Natural killer cell (primary cell): Measurements from ENCODE around the gene ST6GALNAC6. TPM values are rescaled to one million over a fixed set of nuclear protein-coding genes. Genes with fewer than 3 reads are reported as not detected.
"Not testable (repeated sequence)": the region's sequence is repeated elsewhere in the genome, so short reads cannot be mapped to it uniquely, and the experiment has no call there.

Source experiments
- ATAC-seq, 3 donors: fragments of 150-1000 bp in 2 of 3; fragments of 200-7000 bp in 1 of 3; cut with Tn5 transposase; 1 replicate in 1 of 3; 2 replicates in 2 of 3; pipeline ENCODE4 v1.10.0; 2021; ENCODE audit warnings: mild to moderate bottlenecking in 2 of 3, moderate library complexity in 2 of 3
- DNase-seq, 2 donors: peaks; one replicate each; pipeline versions ENCODE4 v3.0.0 to v3.0.0-alpha.2; 2013 to 2021; ENCODE audit warnings: mixed read lengths in 1 of 2
- H3K27ac ChIP-seq: one replicate; pipeline ENCODE4 v1.5.1; 2013; ENCODE audit warnings: mild to moderate bottlenecking, low read length
- H3K27me3 ChIP-seq: one replicate; pipeline ENCODE4 v1.6.1; 2013; ENCODE audit warnings: low read length; ENCODE audit not compliant: control insufficient read depth, insufficient read depth
- H3K36me3 ChIP-seq: one replicate; pipeline ENCODE4 v1.6.1; 2013; ENCODE audit warnings: low read length; ENCODE audit not compliant: control insufficient read depth, insufficient read depth
- H3K4me1 ChIP-seq: one replicate; pipeline ENCODE4 v1.6.1; 2013; ENCODE audit warnings: low read length; ENCODE audit not compliant: control insufficient read depth, insufficient read depth
- H3K4me3 ChIP-seq: one replicate; pipeline ENCODE4 v1.5.1; 2013; ENCODE audit warnings: low read length
- H3K9me3 ChIP-seq: one replicate; pipeline ENCODE4 v1.6.1; 2013; ENCODE audit warnings: low read length; ENCODE audit not compliant: control insufficient read depth, insufficient read depth
- H3K27ac Mint-ChIP-seq, 2 donors: one replicate each; pipeline ENCODE4 v1.8.0; 2022; ENCODE audit warnings: mild to moderate bottlenecking in 2 of 2, mixed read lengths in 2 of 2, moderate library complexity in 1 of 2
- H3K27me3 Mint-ChIP-seq, 2 donors: one replicate each; pipeline ENCODE4 v1.8.0; 2022; ENCODE audit warnings: low read depth in 2 of 2, mixed read lengths in 2 of 2
- H3K36me3 Mint-ChIP-seq: one replicate; pipeline ENCODE4 v1.8.0; 2022; ENCODE audit warnings: mixed read lengths
- H3K4me1 Mint-ChIP-seq, 2 donors: one replicate each; pipeline ENCODE4 v1.8.0; 2022; ENCODE audit warnings: mixed read lengths in 2 of 2
- H3K4me3 Mint-ChIP-seq: one replicate; pipeline ENCODE4 v1.8.0; 2022; ENCODE audit warnings: mild to moderate bottlenecking, moderate library complexity, mixed read lengths
- H3K9me3 Mint-ChIP-seq, 2 donors: one replicate each; pipeline ENCODE4 v1.8.0; 2022; ENCODE audit warnings: mixed read lengths in 2 of 2
- WGBS: methylation state at CpG from one replicate; pipeline ENCODE4 v1.1.7; 2013; ENCODE audit warnings: missing lambda C conversion rate; ENCODE audit not compliant: insufficient coverage; 5-methylcytosine and 5-hydroxymethylcytosine counted together
- intact Hi-C: fragments of 100-400 bp; cut with micrococcal nuclease; formaldehyde crosslinking; loops from one replicate; pipeline ENCODE4 v1.14.2; 2022
- total RNA-seq, 4 donors: library from RNA; stranded (reverse); fragments of 120-200 nt in 1 of 4; gene quantifications; one replicate each; pipeline versions ENCODE4 v1.2.3 to v1.2.4, GENCODE V29; 2013 to 2022
- TF ChIP-seq, protein P1 (sequence below): fragments of 200-600 bp; IDR thresholded peaks from one replicate; pipeline ENCODE4 v1.8.0; 2022; ENCODE audit warnings: antibody characterized with exemption

Gene ST6GALNAC6
- total RNA-seq, 3 donors from 2014 or later (not counting 1 experiment from before 2014, with no cell fraction given), result 120 to 148 (median 127) TPM

DNA sequence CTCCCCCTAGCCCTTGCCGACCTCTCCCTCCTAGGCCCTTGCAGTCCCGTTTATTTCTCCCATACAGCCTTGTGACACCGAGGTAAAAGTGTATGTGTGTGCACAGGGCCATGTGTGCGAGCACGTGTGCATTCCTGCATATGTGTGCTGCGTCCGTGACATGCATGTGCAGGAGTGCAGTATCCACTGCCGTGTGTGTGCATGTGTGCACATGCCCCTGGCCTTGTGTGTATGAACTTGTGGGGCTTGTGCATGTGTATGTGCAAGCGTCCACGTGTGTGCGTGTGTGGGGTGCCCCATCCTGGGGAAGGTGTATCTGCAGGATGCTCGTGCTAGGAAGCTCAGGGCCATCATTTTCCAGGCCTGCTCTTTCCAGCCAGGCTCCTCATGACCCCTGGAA is 28.5 kb downstream of the ST6GALNAC6 start:
- 96% methylated on average over 12 of the region's 12 CpGs for WGBS
- intact Hi-C loops, result loop anchor here (2.0 kb wide), 1 partner anchor 136 kb away; the partner anchor contains the start of gene TOR2A
- H3K4me3 Mint-ChIP-seq, result no peak overlapping the region
- no peak for ATAC-seq
- H3K27ac Mint-ChIP-seq, result peak overlapping the region in 1 of 2 donors; percentile 65
- Histone ChIP-seq H3K4me1 (peaks cover 12% of the 10 kb centered on the region), H3K36me3 (no peaks in the 10 kb centered on the region), H3K9me3 (no peaks in the 10 kb centered on the region), H3K27ac (no peak overlapping the region), H3K4me3 (no peak overlapping the region), H3K27me3 (no peaks in the 10 kb centered on the region)
- H3K27me3 Mint-ChIP-seq, result no peaks in the 10 kb centered on the region
- TF ChIP-seq, protein P1, sequence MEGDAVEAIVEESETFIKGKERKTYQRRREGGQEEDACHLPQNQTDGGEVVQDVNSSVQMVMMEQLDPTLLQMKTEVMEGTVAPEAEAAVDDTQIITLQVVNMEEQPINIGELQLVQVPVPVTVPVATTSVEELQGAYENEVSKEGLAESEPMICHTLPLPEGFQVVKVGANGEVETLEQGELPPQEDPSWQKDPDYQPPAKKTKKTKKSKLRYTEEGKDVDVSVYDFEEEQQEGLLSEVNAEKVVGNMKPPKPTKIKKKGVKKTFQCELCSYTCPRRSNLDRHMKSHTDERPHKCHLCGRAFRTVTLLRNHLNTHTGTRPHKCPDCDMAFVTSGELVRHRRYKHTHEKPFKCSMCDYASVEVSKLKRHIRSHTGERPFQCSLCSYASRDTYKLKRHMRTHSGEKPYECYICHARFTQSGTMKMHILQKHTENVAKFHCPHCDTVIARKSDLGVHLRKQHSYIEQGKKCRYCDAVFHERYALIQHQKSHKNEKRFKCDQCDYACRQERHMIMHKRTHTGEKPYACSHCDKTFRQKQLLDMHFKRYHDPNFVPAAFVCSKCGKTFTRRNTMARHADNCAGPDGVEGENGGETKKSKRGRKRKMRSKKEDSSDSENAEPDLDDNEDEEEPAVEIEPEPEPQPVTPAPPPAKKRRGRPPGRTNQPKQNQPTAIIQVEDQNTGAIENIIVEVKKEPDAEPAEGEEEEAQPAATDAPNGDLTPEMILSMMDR, result no peak
- no peaks in the 10 kb centered on the region for H3K36me3 Mint-ChIP-seq
- H3K9me3 Mint-ChIP-seq, result no peaks in the 10 kb centered on the region
- peaks cover 0 to 1% of the 10 kb centered on the region in 2 donors for H3K4me1 Mint-ChIP-seq
- no peak for DNase-seq

DNA sequence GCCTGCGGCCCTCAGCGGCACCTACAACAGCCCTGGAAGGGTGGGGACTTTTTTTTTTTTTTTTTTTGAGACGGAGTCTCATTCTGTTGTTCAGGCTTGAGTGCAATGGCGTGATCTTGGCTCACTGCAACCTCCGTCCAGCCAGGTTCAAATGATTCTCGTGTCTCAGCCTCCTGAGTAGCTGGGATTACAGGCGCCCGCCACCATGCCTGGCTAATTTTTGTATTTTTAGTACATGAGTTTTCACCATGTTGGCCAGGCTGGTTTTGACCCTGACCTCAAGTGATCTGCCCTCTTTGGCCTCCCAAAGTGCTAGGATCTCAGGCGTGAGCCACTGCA is 29.3 kb downstream of the ST6GALNAC6 start:
- H3K27me3 Mint-ChIP-seq, H3K4me3 Mint-ChIP-seq, H3K36me3 ChIP-seq, H3K27ac ChIP-seq, H3K9me3 Mint-ChIP-seq, H3K4me3 ChIP-seq, H3K4me1 Mint-ChIP-seq, DNase-seq, H3K36me3 Mint-ChIP-seq, ATAC-seq, H3K27me3 ChIP-seq, H3K9me3 ChIP-seq: not testable (repeated sequence)
- intact Hi-C loops, result loop anchor here (2.0 kb wide), 1 partner anchor 135 kb away; the partner anchor contains the start of gene TOR2A
- 62% methylated on average over 9 of the region's 9 CpGs for WGBS
- TF ChIP-seq, protein P1, result peak; percentile 64
- H3K27ac Mint-ChIP-seq, result peak overlapping the region in 1 of 2 donors; percentile 56
- H3K4me1 ChIP-seq, result peaks cover 18% of the 10 kb centered on the region

DNA sequence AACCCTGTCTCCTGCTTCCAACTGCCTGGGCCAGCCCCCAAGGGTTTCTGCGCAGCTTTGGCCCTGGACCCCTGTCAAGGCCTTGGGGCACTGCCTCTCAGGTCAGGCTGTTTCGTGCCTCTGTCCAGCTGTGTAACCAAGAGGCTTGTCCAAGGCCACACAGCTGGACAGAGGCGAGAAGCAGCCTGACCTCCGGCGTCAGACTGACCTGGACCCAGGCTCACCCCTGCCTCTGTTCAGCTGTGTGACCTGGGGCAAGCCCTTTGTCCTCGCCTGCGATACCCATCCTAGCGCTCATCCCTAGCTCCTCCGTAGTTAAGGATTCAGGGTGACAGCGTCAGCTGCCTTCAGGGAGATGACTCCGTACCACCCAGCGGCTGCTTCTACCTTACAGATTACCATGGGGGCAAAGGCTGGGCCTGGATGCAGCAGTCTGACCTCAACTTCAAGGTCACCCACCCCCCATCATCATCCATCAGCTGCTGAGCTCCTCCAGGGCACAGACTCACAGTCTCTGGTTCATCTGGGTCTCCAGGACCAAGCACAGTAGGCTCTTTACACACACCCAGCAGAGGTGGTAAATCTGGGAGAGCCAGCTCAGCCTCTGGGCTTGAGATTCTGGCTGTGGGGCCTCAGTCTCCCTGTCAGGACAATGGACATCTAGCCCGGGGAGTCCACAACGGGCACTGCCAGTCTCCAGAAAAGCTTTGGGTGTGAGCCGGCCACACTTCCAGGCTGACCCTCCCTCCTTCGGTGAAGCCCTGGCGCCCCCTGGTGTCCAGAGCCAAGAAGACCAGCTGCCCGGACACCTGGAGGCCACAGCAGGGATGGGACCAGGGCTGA is 29.9 kb downstream of the ST6GALNAC6 start:
- H3K4me1 Mint-ChIP-seq, result peaks cover 6 to 14% of the 10 kb centered on the region in 2 donors
- Histone ChIP-seq H3K4me3 (no peak overlapping the region), H3K9me3 (no peaks in the 10 kb centered on the region), H3K27me3 (no peaks in the 10 kb centered on the region), H3K36me3 (no peaks in the 10 kb centered on the region), H3K27ac (no peak overlapping the region), H3K4me1 (peaks cover 24% of the 10 kb centered on the region)
- peak overlapping the region; percentile 56 for H3K27ac Mint-ChIP-seq
- H3K9me3 Mint-ChIP-seq, result no peaks in the 10 kb centered on the region
- TF ChIP-seq, protein P1, result peak; percentile 95
- WGBS, result 64% methylated on average over 18 of the region's 18 CpGs
- peak; percentile 81 to 85 for DNase-seq
- no peaks in the 10 kb centered on the region for H3K27me3 Mint-ChIP-seq
- ATAC-seq, result peak; percentile 85 to 90 (median 88)
- no peaks in the 10 kb centered on the region for H3K36me3 Mint-ChIP-seq
- no peak overlapping the region for H3K4me3 Mint-ChIP-seq
- intact Hi-C loops, result loop anchor here (2.0 to 10.0 kb wide), 4 partner anchors 67 to 365 kb away; partner anchors contain the start of genes CDK9, FPGS and TOR2A
